HG03439 (cell line): Measurements from ENCODE around the gene PRF1.
A peak's percentile ranks its signal among the peaks of the same experiment; 100 is the strongest.

Experiments used
- ATAC-seq: cut with Tn5 transposase; IDR thresholded peaks from one replicate; pipeline ENCODE4 v1.9.1; 2021; ENCODE audit warnings: mild to moderate bottlenecking, moderate library complexity; ENCODE audit not compliant: unreplicated experiment

Gene PRF1

DNA sequence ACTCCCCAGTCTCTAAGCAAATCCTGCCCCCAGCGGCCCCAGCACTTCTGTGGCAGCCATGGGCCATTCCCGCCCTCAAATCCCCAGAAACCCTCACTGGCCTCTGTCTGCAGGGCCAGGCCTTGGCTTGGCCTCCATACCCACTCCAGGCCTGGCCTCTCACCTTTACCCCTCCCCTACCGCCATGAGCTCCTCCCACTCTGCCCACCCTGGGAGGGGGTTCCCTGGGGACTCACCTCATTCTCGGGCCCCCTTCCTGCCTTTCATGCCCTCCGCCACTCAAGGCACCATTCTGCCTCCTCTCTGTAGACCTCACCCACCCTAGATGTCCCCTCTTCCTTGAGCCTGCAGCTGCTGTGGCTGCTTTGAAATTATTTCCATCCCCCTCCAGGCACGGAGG is 41.0 kb downstream of the PRF1 start:
- ATAC-seq, result no peak

- no peak for ATAC-seq
These were observed 41.5 kb downstream of the PRF1 start for GRCh38 chr10:70561070-70561469.

GRCh38 chr10:70560511-70560941 is 42.0 kb downstream of the PRF1 start:
- no peak for ATAC-seq

- ATAC-seq, result no peak
These were observed 42.7 kb downstream of the PRF1 start for GRCh38 chr10:70559861-70560260.

GRCh38 chr10:70558871-70559810 is 43.4 kb downstream of the PRF1 start:
- ATAC-seq, result peak; percentile 49

- ATAC-seq, result no peak
These were observed 44.2 kb downstream of the PRF1 start for GRCh38 chr10:70558295-70558694.

- no peak for ATAC-seq
These were observed 44.7 kb downstream of the PRF1 start for GRCh38 chr10:70557876-70558275.

- no peak for ATAC-seq
These were observed 45.3 kb downstream of the PRF1 start for GRCh38 chr10:70557086-70557845.

GRCh38 chr10:70555371-70555770 is 47.2 kb downstream of the PRF1 start:
- no peak for ATAC-seq

DNA sequence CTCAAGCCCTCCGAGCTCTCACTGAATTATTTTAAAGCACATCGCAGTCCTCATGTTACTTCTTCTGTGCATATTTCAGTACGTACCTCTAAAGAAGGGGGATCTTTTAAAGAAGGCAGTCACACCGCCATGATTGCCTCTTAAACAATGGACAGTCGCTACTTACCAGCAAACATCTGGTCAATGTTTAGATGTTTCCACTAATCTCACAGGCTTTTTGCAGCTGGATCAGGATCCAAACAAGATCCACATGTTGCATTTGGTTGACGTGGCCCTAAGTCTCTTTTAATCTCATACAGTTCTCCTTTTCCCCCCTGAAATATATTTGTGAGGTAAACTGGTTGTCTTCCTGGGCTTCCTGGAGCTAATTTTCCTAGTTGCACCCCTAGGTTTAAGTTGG is 50.0 kb downstream of the PRF1 start:
- ATAC-seq, result no peak

DNA sequence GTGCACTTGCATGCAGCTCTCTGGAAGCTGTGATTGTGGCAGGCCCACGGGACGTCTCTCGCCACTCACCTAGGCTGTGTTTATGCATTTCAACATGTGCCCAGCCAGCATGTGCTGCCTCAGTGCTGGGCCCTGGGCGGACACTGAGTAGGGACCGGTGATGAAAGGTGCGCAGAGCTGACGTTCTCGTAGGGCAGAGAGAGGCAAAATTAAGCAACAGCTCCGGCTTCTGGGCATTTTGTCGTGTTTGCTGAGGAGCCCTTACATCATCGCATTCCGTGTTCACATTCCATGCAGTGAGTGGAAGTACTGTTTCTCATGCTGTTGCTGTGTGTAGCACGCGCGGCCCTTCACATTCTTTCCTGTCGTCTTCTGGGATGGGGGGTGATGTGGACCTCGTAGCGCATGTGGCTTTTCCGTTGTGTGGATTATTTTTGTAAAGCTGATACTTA is 50.5 kb downstream of the PRF1 start:
- no peak for ATAC-seq

- no peak for ATAC-seq
These were observed 51.1 kb downstream of the PRF1 start for GRCh38 chr10:70551466-70551865.

DNA sequence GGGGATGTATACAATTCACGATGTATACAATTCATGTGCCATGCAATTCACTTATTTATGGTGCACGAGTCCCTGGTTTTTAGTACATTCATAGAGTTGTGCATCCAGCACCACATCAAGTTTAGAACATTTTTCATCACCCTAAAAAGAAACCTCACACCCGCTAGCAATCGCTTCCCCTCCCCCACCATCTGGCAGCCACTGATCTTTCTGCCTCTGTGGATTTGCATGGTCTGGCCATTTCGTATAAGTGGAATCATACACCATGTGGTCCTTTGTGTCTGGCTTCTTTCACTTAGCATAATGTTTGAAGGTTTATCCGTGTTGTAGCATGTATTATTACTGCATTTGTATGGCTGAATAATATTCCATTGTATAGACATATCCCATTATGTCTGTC is 52.1 kb downstream of the PRF1 start:
- no peak for ATAC-seq

DNA sequence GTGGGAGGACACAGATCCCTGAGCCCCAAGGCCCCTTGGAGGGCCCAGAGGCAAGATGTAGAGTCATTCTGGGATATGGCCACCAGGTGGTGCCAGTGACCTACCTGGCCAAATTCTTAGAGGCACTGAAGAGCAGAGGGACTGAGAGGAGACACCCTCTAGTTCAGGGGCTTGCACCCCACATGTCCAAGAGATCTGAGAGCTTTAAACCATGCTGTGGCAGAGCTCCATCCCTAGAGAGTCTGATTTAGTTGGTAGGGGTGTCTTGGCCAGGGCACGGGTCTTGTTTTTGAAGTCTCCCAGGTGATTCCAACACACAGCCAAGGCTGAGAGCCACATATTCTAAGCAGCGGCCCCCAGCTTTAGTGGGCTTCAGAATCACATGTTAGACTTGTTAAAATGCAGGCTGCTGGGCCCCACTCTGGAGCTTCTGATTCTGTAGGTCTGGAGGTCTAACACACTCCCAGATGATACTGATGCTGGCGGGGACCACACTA is 52.5 kb downstream of the PRF1 start:
- ATAC-seq, result no peak

DNA sequence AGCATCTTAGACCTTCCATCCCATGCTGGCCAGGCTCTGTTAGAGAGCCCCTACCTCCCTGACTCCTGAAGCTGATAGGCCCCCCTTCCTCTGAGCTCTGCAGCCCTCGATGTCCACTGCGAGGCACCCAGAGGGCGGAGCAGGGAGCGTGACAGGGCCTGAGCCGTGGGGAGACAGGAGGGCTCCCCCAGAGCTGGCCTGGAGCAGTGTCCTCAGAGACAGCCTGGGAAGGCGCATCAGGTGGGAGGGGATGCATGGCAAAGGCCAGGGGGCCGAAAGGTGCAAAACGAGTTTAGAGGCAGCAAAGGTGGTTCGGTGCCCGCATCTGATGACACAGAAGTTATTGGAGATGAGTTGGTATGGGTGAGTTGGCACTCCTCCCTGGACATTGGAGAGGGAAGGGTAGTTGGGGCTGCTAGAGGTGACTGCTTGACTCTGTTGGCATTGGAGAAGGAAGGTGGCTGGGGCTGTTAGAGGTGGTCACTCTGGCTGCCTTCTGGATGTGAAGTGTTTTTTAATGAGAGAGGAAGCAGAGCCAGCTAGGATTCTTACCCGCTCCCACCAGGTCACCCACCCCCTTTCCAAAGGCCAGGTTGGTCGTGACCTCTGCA is 53.1 kb downstream of the PRF1 start:
- no peak for ATAC-seq
